MCF 10A (cell line): Measurements from ENCODE around the gene ZNF100. TPM values are rescaled to one million over a fixed set of nuclear protein-coding genes. Genes with fewer than 3 reads are reported as not detected.

ENCODE experiments used
- total RNA-seq: library from RNA; stranded (reverse); gene quantifications from 2 replicates; pipeline ENCODE4 v1.2.3, GENCODE V29; 2022

The ZNF100 gene
- total RNA-seq, 1 experiment from 2014 or later, result 9.3 TPM

Other genes starting within 250 kb of the ZNF100 start
- 0.09 and 0.32 TPM in 2 replicates for gene ZNF43, start 68.6 kb upstream of the ZNF100 start, total RNA-seq
- gene ZNF208, start 243.4 kb upstream of the ZNF100 start, total RNA-seq, result not detected in 2 replicates